SH-SY5Y (cell line): Measurements from ENCODE around the gene RYR1.

Experiments
- GATA2 ChIP-seq: IDR thresholded peaks from 2 replicates; pipeline ENCODE4 v1.6.1; 2011; ENCODE audit warnings: mild to moderate bottlenecking, low read depth, low read length
- GATA3 ChIP-seq: IDR thresholded peaks from 2 replicates; pipeline ENCODE4 v1.6.1; 2011; ENCODE audit warnings: low read depth, mild to moderate bottlenecking, low read length, moderate library complexity

Gene RYR1

DNA sequence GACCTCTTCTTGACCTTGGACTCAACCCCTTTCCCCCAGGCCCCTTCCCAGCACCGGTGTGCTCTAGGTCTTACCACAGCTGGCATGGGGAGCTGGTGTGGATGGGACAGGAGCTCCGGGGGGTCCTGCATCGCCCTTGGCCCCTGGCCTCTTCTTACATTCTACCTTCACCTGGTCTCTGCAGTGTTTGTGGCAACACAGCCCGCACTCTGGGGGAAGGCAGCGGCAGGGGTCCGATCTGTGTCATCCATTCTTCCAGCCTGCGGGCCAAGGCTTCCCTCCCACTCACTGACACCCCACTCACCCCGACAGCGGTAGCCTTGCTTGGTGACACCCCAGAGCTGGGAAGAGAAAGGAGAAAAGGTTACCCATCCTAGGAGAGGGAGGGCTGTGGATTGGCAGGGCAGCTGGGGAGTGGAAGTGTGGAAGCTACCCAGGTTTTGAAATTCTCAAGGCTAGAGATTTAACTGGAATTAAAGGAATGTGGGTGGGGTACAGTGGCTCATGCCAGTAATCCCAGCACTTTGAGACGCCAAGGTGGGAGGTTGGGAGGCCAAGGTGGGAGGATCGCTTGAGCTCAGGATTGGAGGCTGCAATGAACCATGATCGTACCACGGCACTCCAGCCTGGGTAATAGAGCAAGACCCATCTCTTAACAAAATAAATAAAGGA, 22.3 kb upstream of the RYR1 start:
- no peak for TF ChIP-seq GATA2
- no peak for TF ChIP-seq GATA3

DNA sequence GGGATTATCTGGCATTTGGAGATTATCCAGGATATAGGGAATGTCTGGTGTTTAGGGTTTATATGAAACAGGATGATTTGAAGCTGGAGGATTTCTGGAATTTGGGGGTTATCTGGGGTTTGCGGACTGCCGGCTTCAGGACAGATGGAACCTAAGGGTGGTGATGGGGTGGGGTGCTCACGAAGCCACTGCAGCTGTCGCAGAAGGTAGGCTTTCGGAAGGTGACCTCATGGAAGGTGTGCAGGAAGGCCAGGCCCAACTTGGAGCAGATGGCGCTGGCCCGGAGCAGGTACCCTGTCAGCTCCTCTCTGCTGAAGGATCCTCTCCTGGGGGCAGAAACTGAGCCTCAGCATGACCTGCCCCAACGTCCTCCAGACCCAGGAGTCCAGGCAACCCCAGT, 21.0 kb upstream of the RYR1 start:
- no peak for TF ChIP-seq GATA3
- no peak for TF ChIP-seq GATA2

GRCh38 chr19:38412961-38413360, 20.5 kb upstream of the RYR1 start:
- TF ChIP-seq GATA3, result no peak
- no peak for TF ChIP-seq GATA2

DNA sequence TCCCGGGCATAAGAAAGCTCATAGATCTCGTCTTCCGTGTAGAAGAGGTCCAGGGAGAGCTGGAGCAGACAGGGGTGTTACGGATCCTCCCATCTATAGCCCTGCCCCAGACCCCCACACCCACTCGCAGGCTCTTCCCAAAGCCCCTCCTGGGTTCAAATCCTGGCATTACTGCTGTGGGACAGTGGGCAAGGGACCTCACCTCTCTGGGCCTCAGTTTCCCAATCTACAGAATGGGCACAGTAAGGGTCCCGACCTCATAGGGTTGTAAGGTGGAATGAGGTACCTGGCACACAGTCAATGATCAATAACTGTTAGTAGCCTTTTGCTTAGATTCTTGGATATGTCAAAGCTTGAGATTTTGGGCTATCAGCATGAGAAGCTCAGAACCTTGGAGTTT, 20.1 kb upstream of the RYR1 start:
- TF ChIP-seq GATA3, result no peak
- TF ChIP-seq GATA2, result no peak

DNA sequence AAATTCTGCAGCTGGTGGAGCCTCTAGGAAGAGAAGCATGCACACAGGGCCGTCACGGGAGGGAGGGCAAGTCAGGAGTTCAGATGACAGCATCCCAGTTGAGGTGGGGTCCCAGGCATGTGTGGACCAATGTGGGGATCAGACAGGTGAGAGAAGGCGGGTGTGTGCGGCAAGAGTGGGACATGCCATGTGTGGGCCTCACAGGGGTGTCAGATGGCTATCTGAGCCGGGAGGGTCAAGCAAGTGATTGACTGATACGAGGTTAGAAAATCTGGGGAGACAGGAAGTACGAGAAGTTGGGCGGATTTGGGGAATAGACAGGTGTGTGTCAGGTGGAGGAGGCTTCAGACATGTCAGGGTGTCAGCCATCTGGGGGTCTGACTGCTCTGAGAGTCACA, 16.3 kb upstream of the RYR1 start:
- TF ChIP-seq GATA2, result no peak
- no peak for TF ChIP-seq GATA3

DNA sequence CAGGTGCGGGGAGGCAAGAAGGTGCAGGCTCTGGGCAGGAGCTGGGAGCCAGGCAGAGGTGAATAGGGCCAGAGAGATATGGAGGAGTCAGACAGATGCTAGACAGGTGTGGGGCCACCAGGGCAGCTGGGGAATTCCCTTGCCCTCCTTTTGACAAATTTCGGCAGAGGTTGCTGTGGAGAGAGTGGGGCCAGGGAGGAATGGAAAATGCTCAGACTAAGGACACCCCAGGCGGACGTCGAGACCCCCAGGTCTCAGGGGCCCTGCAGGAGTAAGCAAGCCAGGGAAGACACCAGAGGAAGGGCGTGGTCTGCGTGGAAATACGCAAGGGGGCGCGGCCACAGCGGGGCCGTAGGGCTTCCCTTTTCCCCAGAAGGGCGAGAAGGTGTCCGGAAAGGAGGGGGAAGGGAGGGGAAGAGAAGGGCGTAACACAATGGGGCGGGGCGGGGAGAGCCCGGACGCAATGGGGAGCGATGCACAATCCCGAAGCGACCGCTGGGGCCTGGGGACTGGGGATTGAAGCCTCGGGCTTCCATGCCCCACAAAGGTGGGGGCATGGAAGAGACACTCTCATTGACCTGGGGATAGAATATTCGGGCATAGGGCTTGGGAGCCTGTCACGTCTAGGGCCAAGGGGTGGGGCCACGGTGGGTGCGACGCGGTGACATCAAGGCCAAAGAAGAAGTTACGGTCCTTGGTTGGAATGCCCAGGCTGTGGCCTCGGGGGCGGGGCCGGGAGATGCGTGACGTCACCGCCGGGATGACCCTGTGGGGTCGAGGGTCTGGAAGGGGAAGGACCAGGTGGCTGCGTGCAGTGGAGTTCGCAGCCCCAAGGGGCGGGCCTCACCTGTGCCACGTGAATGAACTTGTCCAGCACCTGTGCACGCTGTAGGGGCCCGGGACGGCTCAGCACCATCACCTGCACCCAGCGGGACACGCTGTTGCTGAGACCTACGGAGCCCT, 15.7 kb upstream of the RYR1 start:
- TF ChIP-seq GATA3, result no peak
- no peak for TF ChIP-seq GATA2

DNA sequence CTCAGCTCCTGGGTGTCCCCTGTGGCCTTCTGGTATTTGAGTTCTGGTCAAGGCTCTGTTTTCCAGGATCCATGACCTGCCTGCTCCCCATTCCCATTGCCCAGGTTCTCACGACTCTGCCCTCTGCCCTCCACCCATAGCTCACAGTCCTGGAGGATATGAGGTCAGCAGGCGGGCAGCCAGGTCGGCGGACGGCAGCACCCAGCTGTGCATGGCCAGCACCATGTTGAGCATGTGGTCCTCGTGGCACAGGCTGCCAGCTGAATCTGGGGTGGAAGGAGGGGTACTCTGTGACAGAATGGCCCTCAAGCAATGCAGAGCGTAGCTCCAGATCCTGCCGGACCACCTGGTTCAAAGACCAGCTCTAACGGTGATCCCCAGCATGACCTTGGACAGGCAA, 12.6 kb upstream of the RYR1 start:
- TF ChIP-seq GATA3 (no peak), GATA2 (no peak)

DNA sequence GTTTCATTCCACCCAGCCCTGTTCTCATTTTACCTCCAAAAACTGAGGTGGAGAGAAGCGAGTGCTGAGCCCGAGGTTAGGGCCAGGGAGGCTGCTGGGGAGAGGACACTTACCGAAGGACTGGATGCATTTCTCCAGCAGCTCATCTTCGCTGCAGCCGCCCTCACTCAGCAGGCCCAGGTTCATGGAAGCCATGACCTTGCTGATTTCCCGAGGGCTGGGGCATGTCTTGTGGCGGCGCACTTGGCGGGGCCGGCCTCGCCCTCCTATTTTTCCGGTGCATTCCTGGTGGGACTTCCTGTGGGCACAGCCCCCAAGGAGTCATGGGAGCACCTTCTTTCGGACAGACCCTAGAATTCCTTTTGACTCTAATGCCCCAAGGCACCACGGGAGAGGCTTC, 11.6 kb upstream of the RYR1 start:
- no peak for TF ChIP-seq GATA2
- TF ChIP-seq GATA3, result no peak

GRCh38 chr19:38422438-38422837, 11.1 kb upstream of the RYR1 start:
- TF ChIP-seq GATA3 (no peak), GATA2 (no peak)

- TF ChIP-seq GATA3, result no peak
- TF ChIP-seq GATA2, result no peak
Observed at GRCh38 chr19:38424272-38424671, 9.2 kb upstream of the RYR1 start.

DNA sequence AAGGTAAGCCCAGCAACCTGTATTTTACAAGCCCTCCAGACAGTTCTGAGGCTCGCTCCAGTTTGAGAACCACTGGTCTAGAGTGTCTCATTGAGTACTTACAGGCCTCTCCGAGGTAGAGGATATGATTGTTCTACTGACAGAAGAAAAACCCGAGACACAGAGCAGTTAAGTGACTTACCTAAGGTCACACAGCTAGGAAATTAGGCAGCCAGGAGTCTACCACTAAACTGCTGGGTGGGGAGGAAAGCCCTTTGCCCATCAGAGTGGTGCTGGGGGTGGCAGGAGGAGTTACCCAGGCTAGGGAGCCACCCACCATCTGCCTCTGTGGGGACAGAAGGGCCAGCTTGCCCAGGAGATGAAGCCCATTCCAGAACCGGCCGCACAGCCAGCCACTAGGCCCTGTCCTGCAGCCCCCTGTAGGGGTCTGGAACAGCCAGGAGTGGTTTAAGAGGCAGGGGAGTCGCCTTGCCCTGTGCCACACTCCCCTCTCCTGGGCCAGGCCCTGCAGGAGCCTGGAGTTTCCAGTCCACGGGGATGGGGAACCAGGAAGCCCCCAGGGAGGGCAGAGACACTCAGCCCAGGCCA, 8.2 kb upstream of the RYR1 start:
- TF ChIP-seq GATA2, result no peak
- TF ChIP-seq GATA3, result no peak

- TF ChIP-seq GATA2, result no peak
Observed at GRCh38 chr19:38425810-38426466, 7.6 kb upstream of the RYR1 start, which contains the start of gene RASGRP4. Gene RASGRP4 (minus strand): TSS chr19:38426219. CDS start chr19:38426091, 128 bp downstream.

- no peak for TF ChIP-seq GATA2
- TF ChIP-seq GATA3, result no peak
Observed at GRCh38 chr19:38429055-38429810, 4.3 kb upstream of the RYR1 start.

DNA sequence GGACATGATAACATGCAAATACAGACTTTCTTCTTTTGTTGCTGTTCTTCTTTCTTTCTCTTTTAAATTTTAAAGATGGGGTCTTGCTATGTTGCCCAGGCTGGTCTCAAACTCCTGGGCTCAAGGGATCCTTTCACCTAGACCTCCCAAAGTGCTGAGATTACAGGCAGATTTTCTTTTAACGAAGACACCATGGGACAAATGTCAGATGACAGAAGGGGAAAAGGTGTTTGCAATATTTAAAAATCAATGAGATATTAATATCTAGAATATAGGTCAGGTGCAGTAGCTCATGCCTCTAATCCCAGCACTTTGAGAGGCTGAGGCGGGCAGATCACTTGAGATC, 3.7 kb upstream of the RYR1 start:
- TF ChIP-seq GATA2 (no peak), GATA3 (no peak)

GRCh38 chr19:38430931-38431330, 2.6 kb upstream of the RYR1 start:
- TF ChIP-seq GATA2 (no peak), GATA3 (no peak)
